Measurements from ENCODE around the gene TRO.

DNA sequence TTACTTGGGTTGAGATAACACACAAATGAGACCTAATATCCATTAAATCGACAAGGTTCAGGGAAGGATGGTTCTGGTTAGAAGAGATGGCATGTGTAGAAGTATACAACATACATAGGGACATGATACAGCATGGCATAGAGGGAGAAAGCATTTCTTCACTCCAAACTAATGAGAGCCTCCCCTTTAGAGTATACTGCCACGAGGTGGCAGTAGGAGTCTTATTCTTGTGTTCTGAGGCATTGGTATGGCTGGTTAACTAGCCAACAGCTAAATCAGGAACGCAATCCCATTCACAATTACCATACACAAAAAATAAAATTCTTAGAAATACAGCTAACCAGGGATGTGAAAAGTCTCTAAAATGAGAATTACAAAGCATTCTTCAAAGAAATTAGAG is 29.1 kb upstream of the TRO start:
- TF ChIP-seq EZH2 (IDR thresholded peaks at IDR 0.05) (no peak), POLR2AphosphoS5 (IDR thresholded peaks at IDR 0.05; ENCODE audit: borderline replicate concordance, low read depth, low read length) (no peak)

All from SK-N-MC (cell line).